ENCODE measurements around the gene CHMP1B. TPM values are rescaled to one million over a fixed set of nuclear protein-coding genes. Genes with fewer than 3 reads are reported as not detected.

The CHMP1B gene
- total and polyA plus RNA-seq, 5 donors: 28.8 to 40.4 (median 34.2) TPM

GRCh38 chr18:11818486-11819203 lies 32.6 kb upstream of the CHMP1B start:
- WGBS: 85% methylated on average over 17 of the region's 17 CpGs
- H3K4me3 ChIP-seq (ENCODE audit: low read length): no peak overlapping the region
- ATAC-seq (no peak), DNase-seq (no peak)
- H3K27ac ChIP-seq (ENCODE audit: low read length): no peak overlapping the region
- intact Hi-C loops (cut with DNase I): no loop called here
- no peaks in the 10 kb centered on the region for H3K9me3 ChIP-seq (ENCODE audit: control insufficient read depth, low read length)
- no peaks in the 10 kb centered on the region for H3K4me1 ChIP-seq (ENCODE audit: control insufficient read depth, insufficient read depth, low read length)
- no peaks in the 10 kb centered on the region for H3K27me3 ChIP-seq (ENCODE audit: control insufficient read depth, insufficient read depth)

GRCh38 chr18:11819938-11820337 lies 31.3 kb upstream of the CHMP1B start:
- 79% methylated on average over 2 of the region's 2 CpGs for WGBS
- H3K9me3 ChIP-seq (ENCODE audit: control insufficient read depth, low read length): no peaks in the 10 kb centered on the region

DNA sequence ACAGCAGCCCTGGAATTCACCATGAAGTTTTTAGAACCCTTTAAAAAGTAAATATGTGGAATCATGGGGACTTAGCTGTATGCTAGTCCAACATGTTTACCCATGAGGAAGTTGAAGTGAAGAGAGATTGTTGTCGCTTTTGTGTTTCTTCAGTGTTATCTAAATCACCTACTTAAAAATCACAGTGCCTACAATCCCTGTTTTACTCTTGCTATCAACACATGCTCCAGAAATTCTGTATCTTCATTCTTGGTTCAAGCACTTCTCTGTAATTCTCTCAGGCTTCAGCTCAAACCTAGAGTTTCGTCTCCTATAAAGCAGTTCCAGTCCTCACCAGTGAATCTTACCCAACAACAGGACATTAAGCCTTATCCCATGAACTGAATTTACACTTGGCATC lies 30.5 kb upstream of the CHMP1B start:
- Histone ChIP-seq H3K27me3 (ENCODE audit: control insufficient read depth, insufficient read depth) (no peaks in the 10 kb centered on the region), H3K4me3 (ENCODE audit: low read length) (no peak overlapping the region), H3K27ac (ENCODE audit: low read length) (no peak overlapping the region), H3K4me1 (ENCODE audit: control insufficient read depth, insufficient read depth, low read length) (no peaks in the 10 kb centered on the region), H3K9me3 (ENCODE audit: control insufficient read depth, low read length) (no peaks in the 10 kb centered on the region)
- WGBS: 56% methylated on average over 2 of the region's 2 CpGs
- no peak for ATAC-seq
- no peak for DNase-seq
- intact Hi-C loops (cut with DNase I): no loop called here

More at GRCh38 chr18:11819938-11820337, 31.3 kb upstream of the CHMP1B start:
- no peaks in the 10 kb centered on the region for H3K4me1 ChIP-seq (ENCODE audit: control insufficient read depth, insufficient read depth, low read length)
- intact Hi-C loops (cut with DNase I): no loop called here
- no peak for ATAC-seq
- H3K27me3 ChIP-seq (ENCODE audit: control insufficient read depth, insufficient read depth): no peaks in the 10 kb centered on the region
- no peak overlapping the region for H3K27ac ChIP-seq (ENCODE audit: low read length)
- H3K4me3 ChIP-seq (ENCODE audit: low read length): no peak overlapping the region
- DNase-seq: no peak

DNA sequence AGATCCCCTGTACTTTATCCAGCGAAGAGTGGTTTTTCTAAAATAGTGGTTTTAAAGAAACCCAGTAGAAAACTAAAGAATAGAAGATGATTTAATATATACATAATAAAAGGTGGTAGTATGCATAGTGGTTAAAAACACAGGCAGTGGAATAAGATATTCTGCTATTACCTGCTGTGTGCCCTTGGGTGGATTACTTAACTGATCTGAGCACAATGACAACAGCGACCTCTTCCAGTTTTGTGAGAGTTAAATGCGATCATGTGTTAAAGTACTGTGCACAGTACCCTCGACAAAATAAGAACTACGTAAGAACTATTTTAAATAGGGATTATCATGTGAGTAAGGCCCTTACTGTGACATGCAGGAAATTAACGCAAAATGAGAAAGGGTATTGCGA lies 30.0 kb upstream of the CHMP1B start:
- WGBS: 89% methylated on average over 7 of the region's 7 CpGs
- Histone ChIP-seq H3K9me3 (ENCODE audit: control insufficient read depth, low read length) (no peaks in the 10 kb centered on the region), H3K4me1 (ENCODE audit: control insufficient read depth, insufficient read depth, low read length) (no peaks in the 10 kb centered on the region), H3K4me3 (ENCODE audit: low read length) (no peak overlapping the region), H3K27me3 (ENCODE audit: control insufficient read depth, insufficient read depth) (no peaks in the 10 kb centered on the region), H3K27ac (ENCODE audit: low read length) (no peak overlapping the region)
- DNase-seq: no peak
- ATAC-seq: no peak
- intact Hi-C loops (cut with DNase I): no loop called here

GRCh38 chr18:11821643-11822237 lies 29.5 kb upstream of the CHMP1B start:
- 95% methylated on average over 40 of the region's 40 CpGs for WGBS
- Histone ChIP-seq H3K4me1 (ENCODE audit: control insufficient read depth, insufficient read depth, low read length) (no peaks in the 10 kb centered on the region), H3K27me3 (ENCODE audit: control insufficient read depth, insufficient read depth) (no peaks in the 10 kb centered on the region), H3K27ac (ENCODE audit: low read length) (no peak overlapping the region), H3K4me3 (ENCODE audit: low read length) (no peak overlapping the region), H3K9me3 (ENCODE audit: control insufficient read depth, low read length) (no peaks in the 10 kb centered on the region)
- intact Hi-C loops (cut with DNase I): no loop called here
- DNase-seq: no peak
- ATAC-seq: no peak

DNA sequence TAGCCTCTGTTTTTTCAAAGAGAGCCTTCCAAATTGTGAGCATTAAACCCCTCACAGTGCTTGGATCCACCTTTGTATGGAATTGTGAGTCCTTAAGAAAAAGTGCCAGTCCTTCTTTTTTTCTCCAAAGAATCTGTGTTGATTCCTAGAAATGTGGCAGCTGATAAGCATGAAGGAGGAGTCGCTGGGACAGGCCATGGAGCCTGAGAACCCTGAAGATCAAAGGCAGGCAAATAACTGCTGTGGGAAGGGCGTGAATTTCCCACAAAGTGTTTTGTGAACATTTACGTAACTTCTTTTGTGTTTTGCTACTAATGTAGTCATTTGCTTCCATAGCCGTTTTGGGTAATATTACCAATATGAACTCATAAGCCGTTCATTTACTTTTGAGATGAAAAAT lies 27.7 kb upstream of the CHMP1B start:
- intact Hi-C loops (cut with DNase I): no loop called here
- Histone ChIP-seq H3K4me3 (ENCODE audit: low read length) (no peak overlapping the region), H3K27me3 (ENCODE audit: control insufficient read depth, insufficient read depth) (no peaks in the 10 kb centered on the region), H3K27ac (ENCODE audit: low read length) (no peak overlapping the region), H3K9me3 (ENCODE audit: control insufficient read depth, low read length) (no peaks in the 10 kb centered on the region), H3K4me1 (ENCODE audit: control insufficient read depth, insufficient read depth, low read length) (no peaks in the 10 kb centered on the region)
- WGBS: 62% methylated on average over 5 of the region's 5 CpGs
- ATAC-seq: no peak
- no peak for DNase-seq

- 84% methylated on average over 12 of the region's 12 CpGs for WGBS
- no peaks in the 10 kb centered on the region for H3K4me1 ChIP-seq (ENCODE audit: control insufficient read depth, insufficient read depth, low read length)
- DNase-seq (no peak), ATAC-seq (no peak)
- no peaks in the 10 kb centered on the region for H3K27me3 ChIP-seq (ENCODE audit: control insufficient read depth, insufficient read depth)
- H3K27ac ChIP-seq (ENCODE audit: low read length): no peak overlapping the region
- no peak overlapping the region for H3K4me3 ChIP-seq (ENCODE audit: low read length)
- intact Hi-C loops (cut with DNase I): no loop called here
- no peaks in the 10 kb centered on the region for H3K9me3 ChIP-seq (ENCODE audit: control insufficient read depth, low read length)
Measured at GRCh38 chr18:11826836-11827235, 24.4 kb upstream of the CHMP1B start.

DNA sequence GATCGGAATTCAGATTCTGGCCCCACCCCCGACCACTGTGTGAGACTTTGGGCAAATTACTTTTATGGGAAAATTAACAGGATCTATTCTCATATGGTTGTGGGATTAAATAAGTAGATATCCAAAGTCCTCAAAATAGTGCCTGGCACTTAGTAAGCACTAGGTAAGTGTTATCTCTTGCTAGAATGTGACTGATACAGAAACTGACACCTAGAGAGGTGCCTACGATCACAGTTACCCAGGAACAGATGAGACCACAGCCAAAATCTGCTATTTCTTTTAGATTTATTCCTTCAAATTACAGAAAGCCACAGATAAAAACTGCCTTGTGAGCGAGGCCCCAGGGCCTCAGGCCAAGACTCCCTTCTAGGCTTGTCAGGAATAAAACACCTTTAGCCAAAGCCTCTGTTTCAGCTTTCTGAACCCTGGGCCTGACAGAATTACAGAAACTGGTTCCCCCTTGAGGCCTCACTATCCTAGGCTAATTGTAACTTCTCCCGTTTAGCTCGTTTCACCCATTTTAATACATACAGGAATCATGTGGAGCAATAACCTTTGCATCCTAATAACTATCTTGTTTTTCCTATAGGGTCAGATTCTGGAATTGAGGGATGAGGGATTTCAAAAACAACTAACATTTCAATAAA lies 22.3 kb upstream of the CHMP1B start:
- intact Hi-C loops (cut with DNase I): no loop called here
- Histone ChIP-seq H3K27ac (ENCODE audit: low read length) (no peak overlapping the region), H3K4me3 (ENCODE audit: low read length) (no peak overlapping the region), H3K4me1 (ENCODE audit: control insufficient read depth, insufficient read depth, low read length) (no peaks in the 10 kb centered on the region), H3K27me3 (ENCODE audit: control insufficient read depth, insufficient read depth) (no peaks in the 10 kb centered on the region), H3K9me3 (ENCODE audit: control insufficient read depth, low read length) (no peaks in the 10 kb centered on the region)
- 56% methylated on average over 6 of the region's 6 CpGs for WGBS
- ATAC-seq: no peak
- no peak for DNase-seq

DNA sequence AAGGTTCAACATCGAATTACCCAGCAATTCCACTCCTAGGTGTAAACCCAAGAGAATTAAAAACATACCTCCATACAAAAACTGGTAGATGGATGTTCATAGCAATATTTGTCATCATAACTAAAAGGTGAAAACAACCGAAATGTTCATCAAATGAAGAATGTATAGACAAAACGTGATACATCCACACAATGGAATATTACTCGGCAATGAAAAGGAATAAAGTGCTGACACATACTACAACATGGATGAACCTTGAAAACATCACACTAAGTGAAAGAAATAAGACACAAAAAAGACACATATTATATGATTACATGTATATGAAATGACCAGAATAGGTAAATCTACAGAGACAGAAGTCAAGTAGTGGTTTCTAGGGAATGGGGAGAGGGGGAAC lies 20.6 kb upstream of the CHMP1B start:
- no peaks in the 10 kb centered on the region for H3K4me1 ChIP-seq (ENCODE audit: control insufficient read depth, insufficient read depth, low read length)
- H3K27me3 ChIP-seq (ENCODE audit: control insufficient read depth, insufficient read depth): no peaks in the 10 kb centered on the region
- intact Hi-C loops (cut with DNase I): no loop called here
- 92% methylated on average over 4 of the region's 4 CpGs for WGBS
- no peak overlapping the region for H3K27ac ChIP-seq (ENCODE audit: low read length)
- DNase-seq: no peak
- ATAC-seq: no peak
- H3K4me3 ChIP-seq (ENCODE audit: low read length): no peak overlapping the region
- H3K9me3 ChIP-seq (ENCODE audit: control insufficient read depth, low read length): no peaks in the 10 kb centered on the region

DNA sequence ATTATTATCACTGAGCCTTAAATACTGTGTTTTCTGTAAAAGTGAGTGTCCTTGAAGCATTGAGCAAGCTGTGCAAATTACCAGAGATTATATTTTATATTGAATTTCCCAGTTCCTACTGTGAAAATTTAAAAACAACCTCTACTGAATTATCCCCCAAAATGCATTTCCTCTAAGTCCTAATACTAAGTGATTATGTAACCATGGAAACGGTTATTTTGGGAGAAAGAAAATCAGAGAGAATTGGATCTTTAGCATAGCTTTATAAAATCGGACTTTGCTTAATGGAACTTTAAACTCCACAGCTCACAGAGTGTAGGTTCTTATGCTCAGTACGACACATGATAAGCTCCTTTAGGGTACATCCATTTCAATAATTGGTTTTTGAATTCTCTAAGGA lies 19.3 kb upstream of the CHMP1B start:
- Histone ChIP-seq H3K4me3 (ENCODE audit: low read length) (no peak overlapping the region), H3K27ac (ENCODE audit: low read length) (no peak overlapping the region), H3K4me1 (ENCODE audit: control insufficient read depth, insufficient read depth, low read length) (no peaks in the 10 kb centered on the region), H3K9me3 (ENCODE audit: control insufficient read depth, low read length) (no peaks in the 10 kb centered on the region), H3K27me3 (ENCODE audit: control insufficient read depth, insufficient read depth) (no peaks in the 10 kb centered on the region)
- no peak for ATAC-seq
- intact Hi-C loops (cut with DNase I): no loop called here
- DNase-seq: no peak
- WGBS: 78% methylated on average over 3 of the region's 3 CpGs

DNA sequence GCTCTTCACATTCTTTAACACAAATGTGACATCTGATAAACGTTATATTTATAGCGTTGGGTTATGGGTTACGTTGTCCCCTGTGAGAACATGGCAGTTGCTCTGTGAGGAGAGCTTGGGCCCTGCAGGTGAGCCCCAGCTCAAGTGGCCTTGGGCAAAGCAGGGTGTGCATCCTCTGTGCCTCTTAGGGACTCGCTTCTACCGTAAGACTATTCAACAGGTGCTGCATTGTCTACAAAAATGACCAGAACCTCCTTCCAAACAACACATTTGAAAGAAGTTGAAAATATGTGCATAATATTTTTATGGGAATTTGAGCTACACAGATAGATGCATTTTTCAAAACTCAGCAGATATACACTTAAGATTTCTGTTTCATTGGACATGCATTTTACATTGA lies 16.4 kb upstream of the CHMP1B start:
- DNase-seq: no peak
- 74% methylated on average over 5 of the region's 5 CpGs for WGBS
- Histone ChIP-seq H3K9me3 (ENCODE audit: control insufficient read depth, low read length) (no peaks in the 10 kb centered on the region), H3K4me3 (ENCODE audit: low read length) (no peak overlapping the region), H3K27me3 (ENCODE audit: control insufficient read depth, insufficient read depth) (no peaks in the 10 kb centered on the region), H3K4me1 (ENCODE audit: control insufficient read depth, insufficient read depth, low read length) (no peaks in the 10 kb centered on the region), H3K27ac (ENCODE audit: low read length) (no peak overlapping the region)
- intact Hi-C loops (cut with DNase I): no loop called here
- ATAC-seq: no peak

All from right cardiac atrium (tissue), 5 donors.